Measurements from ENCODE around the gene SRRM4.
"Not testable (repeated sequence)": the region's sequence is repeated elsewhere in the genome, so short reads cannot be mapped to it uniquely, and the experiment has no call there.

SRRM4 gene

GRCh38 chr12:119012179-119012578, 30.8 kb downstream of the SRRM4 start:
- no peak for DNase-seq

- DNase-seq: no peak
These were observed 31.7 kb downstream of the SRRM4 start for GRCh38 chr12:119013023-119013422.

GRCh38 chr12:119014368-119014767, 33.0 kb downstream of the SRRM4 start:
- no peak for DNase-seq

GRCh38 chr12:119016715-119017114, 35.4 kb downstream of the SRRM4 start:
- no peak for DNase-seq

GRCh38 chr12:119019166-119019565, 37.8 kb downstream of the SRRM4 start:
- DNase-seq: no peak

- DNase-seq: no peak
These were observed 39.3 kb downstream of the SRRM4 start for GRCh38 chr12:119020406-119021360.

GRCh38 chr12:119024356-119024755, 43.0 kb downstream of the SRRM4 start:
- DNase-seq: no peak

- no peak for DNase-seq
These were observed 44.4 kb downstream of the SRRM4 start for GRCh38 chr12:119025786-119026185.

GRCh38 chr12:119033332-119033731, 52.0 kb downstream of the SRRM4 start:
- not testable (repeated sequence) for DNase-seq

GRCh38 chr12:119036878-119037825, 55.8 kb downstream of the SRRM4 start:
- DNase-seq: no peak

- no peak for DNase-seq
These were observed 62.8 kb downstream of the SRRM4 start for GRCh38 chr12:119044094-119044493.

GRCh38 chr12:119047641-119048040, 66.3 kb downstream of the SRRM4 start:
- DNase-seq: no peak

GRCh38 chr12:119050663-119051062, 69.3 kb downstream of the SRRM4 start:
- DNase-seq: no peak

GRCh38 chr12:119051474-119051873, 70.1 kb downstream of the SRRM4 start:
- DNase-seq: no peak

- DNase-seq: no peak
These were observed 70.7 kb downstream of the SRRM4 start for GRCh38 chr12:119052001-119052400.

GRCh38 chr12:119055977-119056376, 74.6 kb downstream of the SRRM4 start:
- no peak for DNase-seq

GRCh38 chr12:119060847-119061796, 79.8 kb downstream of the SRRM4 start:
- peak; percentile 7 for DNase-seq

GRCh38 chr12:119068129-119068856, 87.0 kb downstream of the SRRM4 start:
- DNase-seq: no peak

- no peak for DNase-seq
These were observed 87.9 kb downstream of the SRRM4 start for GRCh38 chr12:119069147-119069642.

- no peak for DNase-seq
These were observed 89.8 kb downstream of the SRRM4 start for GRCh38 chr12:119071176-119071575.

- no peak for DNase-seq
These were observed 90.4 kb downstream of the SRRM4 start for GRCh38 chr12:119071638-119072231.
